GF-D8 (cell line): Measurements from ENCODE around the gene GNG7.
"Not testable (repeated sequence)": the region's sequence is repeated elsewhere in the genome, so short reads cannot be mapped to it uniquely, and the experiment has no call there.

Source experiments
- DNase-seq: peaks from one replicate; lab custom pipeline; 2025; lab: John Stamatoyannopoulos, UW

GNG7 gene

GRCh38 chr19:2619076-2619475 is 83.4 kb downstream of the GNG7 start:
- DNase-seq: peak; percentile 43

GRCh38 chr19:2618611-2619010 is 83.9 kb downstream of the GNG7 start:
- peak; percentile 81 for DNase-seq

- no peak for DNase-seq
Measured at GRCh38 chr19:2617393-2618165, 84.9 kb downstream of the GNG7 start.

- peak; percentile 91 for DNase-seq
Measured at GRCh38 chr19:2616741-2617392, 85.6 kb downstream of the GNG7 start.

DNA sequence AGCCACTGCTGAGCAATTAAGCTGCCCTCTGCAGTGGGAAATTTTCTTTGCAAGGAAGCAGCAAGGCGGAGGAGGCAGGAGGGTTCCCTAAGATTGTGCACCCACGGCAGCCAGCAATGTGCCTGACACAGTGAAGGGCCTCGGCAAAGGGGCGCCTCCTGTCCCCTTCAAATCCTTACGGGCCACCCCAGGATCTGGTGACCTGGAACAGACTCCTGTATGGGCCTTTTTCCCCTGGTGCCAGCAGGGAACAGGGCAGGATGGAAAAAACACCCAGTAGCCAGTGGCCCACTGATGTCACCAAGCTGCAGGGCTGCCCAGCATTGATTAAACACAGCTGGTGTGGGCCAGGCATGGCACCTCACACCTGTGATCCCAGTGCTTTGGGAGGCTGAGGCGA is 86.7 kb downstream of the GNG7 start:
- no peak for DNase-seq

GRCh38 chr19:2613507-2614295 is 88.8 kb downstream of the GNG7 start:
- no peak for DNase-seq

GRCh38 chr19:2612619-2613249 is 89.8 kb downstream of the GNG7 start:
- DNase-seq: no peak

- no peak for DNase-seq
Measured at GRCh38 chr19:2611483-2612464, 90.7 kb downstream of the GNG7 start.

DNA sequence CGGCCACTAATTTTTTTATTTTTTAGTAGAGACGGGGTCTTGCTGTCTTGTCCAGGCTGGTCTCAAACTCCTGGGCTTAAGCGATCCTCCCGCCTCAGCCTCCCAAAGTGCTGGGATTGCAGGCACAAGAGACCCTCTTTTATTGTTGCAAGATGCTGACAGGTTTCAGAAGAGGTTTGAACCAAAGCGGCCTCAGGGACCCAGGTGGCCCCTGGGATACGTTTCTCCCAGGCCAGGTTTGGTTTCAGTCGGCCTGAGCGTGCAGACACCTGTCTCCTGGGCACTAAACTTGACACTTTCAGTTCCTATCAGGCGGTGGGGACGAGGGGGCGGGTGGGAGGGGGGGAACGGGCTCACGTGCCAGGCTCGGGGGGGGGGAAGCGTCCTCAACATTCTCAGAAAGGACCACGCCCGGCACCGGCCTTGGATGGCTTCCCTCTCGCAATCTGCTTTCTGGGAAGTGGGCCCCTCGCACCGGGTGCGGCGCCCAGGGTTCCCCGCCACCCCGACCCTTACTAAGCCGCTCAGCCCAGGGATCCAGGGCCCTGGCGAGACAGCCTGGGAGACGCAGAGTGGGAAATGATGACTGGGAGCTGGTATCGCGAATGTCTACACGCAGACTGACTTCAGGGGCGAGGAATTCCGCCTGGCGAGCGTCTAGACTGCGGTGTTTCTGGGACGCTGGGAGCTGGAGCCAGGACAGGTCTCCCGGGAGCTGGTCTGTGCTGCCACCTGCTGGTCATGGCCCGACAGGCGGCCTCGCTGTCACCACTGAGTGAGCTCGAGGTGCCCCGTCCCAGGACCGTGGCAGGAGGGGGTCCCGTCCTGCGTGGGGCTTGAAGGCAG is 91.6 kb downstream of the GNG7 start:
- DNase-seq: peak; percentile 21

GRCh38 chr19:2609389-2610116 is 92.9 kb downstream of the GNG7 start:
- DNase-seq: no peak

- DNase-seq: not testable (repeated sequence)
Measured at GRCh38 chr19:2609034-2609388, 93.5 kb downstream of the GNG7 start.

DNA sequence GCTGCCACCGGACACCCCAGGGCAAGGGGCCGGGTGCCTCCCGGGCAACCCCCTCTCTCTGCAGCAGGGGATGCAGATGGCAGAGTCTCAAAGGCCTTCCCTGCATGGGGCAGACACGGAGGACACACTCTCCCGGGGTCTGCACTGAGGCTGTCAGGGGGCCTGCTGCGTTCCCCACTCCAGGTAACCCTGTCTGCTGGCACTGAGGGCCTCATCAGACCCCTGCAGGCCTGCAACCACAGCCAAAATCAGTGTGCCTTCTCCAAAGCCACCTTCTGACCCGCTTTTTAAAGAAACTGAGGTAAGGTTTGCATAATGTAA is 93.9 kb downstream of the GNG7 start:
- DNase-seq: no peak

GRCh38 chr19:2607712-2608601 is 94.5 kb downstream of the GNG7 start:
- no peak for DNase-seq

GRCh38 chr19:2606774-2607173 is 95.7 kb downstream of the GNG7 start:
- DNase-seq: not testable (repeated sequence)

- DNase-seq: not testable (repeated sequence)
Measured at GRCh38 chr19:2605889-2606288, 96.6 kb downstream of the GNG7 start.

DNA sequence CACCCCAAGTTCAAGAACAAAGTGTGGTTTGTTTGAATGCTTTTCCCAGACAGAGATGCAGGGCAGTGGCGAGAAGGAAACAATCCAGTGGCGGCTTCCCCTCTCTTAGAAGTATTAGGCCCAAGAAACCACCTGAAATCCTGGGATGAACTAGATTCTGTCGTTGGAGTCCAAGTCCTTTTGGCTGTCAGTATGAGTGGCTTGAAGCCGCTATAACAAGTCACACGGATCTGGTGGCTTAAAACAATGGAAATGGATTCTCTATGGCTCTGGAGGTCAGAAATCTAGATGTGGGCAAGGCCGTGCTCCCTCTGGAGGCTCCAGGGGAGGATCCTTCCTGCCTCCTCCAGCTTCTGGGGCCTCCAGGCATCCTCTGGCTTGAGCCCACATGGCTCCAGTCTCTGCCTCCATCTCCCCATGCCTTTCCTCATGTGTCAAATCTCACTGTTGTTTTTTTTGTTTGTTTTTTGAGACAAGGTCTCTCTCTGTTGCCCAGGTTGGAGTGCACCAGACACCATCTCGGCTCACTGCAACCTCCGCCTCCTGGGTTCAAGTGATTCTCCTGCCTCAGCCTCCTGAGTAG is 97.7 kb downstream of the GNG7 start:
- DNase-seq: no peak

GRCh38 chr19:2603334-2603733 is 99.2 kb downstream of the GNG7 start:
- no peak for DNase-seq
